ENCODE data around the gene AARS2. TPM values are rescaled to one million over a fixed set of nuclear protein-coding genes. Genes with fewer than 3 reads are reported as not detected.

AARS2 gene
- total RNA-seq, 1 donor from 2014 or later = 17.5 TPM

DNA sequence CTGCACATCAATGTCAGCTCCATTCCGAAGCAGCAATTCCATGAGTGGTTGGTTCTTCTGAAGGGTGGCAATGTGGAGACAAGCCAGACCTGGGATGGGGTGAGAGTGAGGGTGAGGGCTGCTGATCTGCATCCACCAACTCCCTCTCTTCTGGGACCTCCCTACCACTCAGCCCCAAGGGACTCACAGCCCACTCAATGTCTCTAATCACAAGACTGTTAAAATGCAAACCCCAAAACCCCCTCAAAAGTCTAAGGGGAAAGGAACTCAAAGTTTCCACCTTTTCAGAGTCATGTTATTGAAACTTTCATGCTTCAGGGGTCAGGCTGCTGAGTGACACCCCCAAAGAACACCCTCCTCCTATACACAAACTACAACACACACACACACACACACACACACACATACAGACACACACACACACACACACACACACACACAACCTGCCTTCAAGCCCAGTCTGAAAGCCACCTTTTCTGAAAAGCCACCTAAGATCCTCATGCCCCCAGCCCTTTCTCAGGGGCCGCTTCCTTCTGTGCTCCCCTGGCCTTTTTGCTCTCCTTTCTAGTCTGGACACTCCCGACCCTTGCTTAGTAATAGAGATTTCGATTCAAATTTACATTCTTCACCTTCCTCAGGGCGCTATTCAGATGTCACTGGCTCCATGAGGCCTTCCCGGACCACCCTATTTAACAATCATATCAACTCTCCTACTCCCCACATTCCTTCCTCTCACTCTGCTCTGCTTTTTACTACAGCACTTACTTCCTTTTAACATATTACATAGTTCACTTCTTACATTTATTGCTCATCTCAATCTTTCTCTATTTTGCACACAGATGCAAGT, 52.5 kb downstream of the AARS2 start:
- no peak for DNase-seq

DNA sequence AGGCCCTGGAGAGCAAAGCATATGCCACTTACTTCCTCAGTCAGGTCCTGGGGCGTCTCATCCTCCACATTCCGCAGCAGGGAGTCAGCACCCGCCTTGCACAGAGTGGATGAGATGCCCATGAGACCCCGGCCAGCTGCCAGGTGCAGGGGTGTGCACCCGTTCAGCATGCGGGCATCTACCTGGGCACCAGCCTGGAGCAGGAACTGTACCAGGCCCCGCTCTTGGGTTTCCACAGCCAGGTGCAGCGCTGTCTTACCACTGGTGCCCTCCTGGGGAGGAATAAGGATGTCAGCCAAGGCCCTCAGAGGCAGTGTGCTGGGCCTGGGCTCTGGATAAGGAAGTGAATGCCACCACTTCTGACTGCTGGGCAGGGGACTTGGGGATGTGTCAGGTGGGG, 53.1 kb downstream of the AARS2 start:
- DNase-seq = no peak

GRCh38 chr6:44258921-44259320, 54.2 kb downstream of the AARS2 start:
- DNase-seq = no peak

DNA sequence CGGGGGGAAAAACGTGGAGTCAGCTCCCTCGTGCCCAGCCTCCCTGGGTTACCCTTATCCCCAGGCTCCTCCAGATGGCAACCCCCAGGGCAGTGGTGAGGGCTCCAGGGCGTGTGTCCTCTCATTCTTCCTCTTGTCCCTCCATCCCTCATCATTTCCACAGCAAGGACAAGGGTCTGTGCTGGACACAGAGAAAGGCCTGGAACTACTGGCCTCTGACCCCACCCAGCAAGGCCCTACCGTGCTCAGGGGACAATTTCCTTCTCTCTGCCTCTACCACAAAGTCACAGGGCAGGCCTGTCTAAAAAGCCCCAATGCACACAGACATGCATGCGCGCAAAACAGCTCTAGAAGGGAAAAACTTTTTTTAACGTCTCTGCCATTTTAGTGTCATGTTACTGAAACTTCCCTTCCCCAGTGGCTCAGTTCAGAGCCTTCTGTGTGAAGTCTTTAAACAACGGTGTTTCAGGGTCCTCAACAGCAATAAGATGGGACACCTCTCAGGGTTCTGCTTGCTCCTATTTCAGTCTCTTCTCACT, 54.8 kb downstream of the AARS2 start:
- no peak for DNase-seq

DNA sequence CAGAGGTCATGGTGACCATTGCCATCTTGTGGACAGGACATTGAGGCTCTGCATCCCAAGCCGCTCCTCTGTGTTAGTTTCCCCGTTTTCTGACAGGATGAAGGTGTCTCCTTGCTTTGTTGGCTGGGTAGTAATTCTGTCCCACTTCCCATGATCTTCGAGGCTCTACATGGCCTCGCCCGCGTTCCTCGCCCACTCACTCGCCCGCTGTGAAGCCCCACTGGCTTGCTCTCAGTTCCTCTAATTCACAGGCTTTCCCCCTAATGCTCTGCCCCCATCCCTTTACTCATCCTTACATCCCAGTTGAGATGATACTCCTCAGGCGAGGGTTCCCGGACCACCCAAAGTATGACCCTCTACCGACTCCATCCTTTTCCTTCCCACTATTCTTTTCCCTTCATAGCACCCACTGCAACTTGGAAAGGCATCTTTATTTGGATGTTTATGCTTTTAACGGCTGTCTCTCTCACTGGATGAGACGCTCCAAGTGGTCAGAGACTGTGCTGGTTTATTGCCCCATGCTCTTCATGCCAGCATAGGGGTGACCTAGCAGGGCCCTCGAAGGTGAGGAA, 55.3 kb downstream of the AARS2 start:
- no peak for DNase-seq

- peak; percentile 75 for DNase-seq
Observed at GRCh38 chr6:44257025-44257752, 56.0 kb downstream of the AARS2 start, which contains the start of gene SLC35B2. TSS of gene SLC35B2 (minus strand) at chr6:44257528. CDS start at chr6:44257410, 118 bp downstream.

DNA sequence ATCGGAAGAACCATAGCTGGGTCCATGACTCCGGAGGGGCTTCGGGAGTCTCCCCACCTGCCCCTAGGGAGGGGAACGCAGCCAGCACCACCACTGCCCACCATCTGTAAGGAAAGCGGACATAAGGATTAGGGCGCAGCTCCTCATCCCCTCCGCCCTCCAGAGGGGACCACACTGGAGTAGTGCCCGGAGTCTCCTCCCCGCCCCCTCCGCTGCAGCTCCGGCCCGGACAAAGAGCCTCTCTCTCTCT, 56.4 kb downstream of the AARS2 start:
- no peak for DNase-seq

- peak; percentile 47 for DNase-seq
Observed at GRCh38 chr6:44255871-44256774, 57.0 kb downstream of the AARS2 start.

- DNase-seq = no peak
Observed at GRCh38 chr6:44255105-44255808, 57.9 kb downstream of the AARS2 start.

- no peak for DNase-seq
Observed at GRCh38 chr6:44254191-44255104, 58.7 kb downstream of the AARS2 start.

DNA sequence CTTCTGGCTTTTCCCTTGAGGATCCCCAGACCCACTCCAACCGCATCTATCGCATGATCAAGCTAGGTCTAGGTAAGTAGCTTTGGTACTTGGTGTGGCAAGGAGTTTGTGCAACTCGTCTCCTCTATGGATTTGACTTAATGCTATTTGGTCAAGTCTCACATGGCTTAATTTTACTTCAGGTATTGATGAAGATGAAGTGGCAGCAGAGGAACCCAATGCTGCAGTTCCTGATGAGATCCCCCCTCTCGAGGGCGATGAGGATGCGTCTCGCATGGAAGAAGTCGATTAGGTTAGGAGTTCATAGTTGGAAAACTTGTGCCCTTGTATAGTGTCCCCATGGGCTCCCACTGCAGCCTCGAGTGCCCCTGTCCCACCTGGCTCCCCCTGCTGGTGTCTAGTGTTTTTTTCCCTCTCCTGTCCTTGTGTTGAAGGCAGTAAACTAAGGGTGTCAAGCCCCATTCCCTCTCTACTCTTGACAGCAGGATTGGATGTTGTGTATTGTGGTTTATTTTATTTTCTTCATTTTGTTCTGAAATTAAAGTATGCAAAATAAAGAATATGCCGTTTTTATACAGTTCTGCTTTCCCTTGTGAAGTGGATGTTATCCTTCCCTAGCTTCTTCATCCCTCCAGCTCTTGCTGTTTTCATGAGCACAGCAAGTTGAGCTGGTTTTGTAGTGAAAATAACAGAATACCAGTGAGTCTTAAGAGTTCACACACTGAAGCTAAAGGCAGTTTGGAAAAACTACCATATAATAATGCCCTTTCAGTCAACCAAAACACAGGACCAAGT, 59.6 kb downstream of the AARS2 start:
- DNase-seq = peak; percentile 66

DNA sequence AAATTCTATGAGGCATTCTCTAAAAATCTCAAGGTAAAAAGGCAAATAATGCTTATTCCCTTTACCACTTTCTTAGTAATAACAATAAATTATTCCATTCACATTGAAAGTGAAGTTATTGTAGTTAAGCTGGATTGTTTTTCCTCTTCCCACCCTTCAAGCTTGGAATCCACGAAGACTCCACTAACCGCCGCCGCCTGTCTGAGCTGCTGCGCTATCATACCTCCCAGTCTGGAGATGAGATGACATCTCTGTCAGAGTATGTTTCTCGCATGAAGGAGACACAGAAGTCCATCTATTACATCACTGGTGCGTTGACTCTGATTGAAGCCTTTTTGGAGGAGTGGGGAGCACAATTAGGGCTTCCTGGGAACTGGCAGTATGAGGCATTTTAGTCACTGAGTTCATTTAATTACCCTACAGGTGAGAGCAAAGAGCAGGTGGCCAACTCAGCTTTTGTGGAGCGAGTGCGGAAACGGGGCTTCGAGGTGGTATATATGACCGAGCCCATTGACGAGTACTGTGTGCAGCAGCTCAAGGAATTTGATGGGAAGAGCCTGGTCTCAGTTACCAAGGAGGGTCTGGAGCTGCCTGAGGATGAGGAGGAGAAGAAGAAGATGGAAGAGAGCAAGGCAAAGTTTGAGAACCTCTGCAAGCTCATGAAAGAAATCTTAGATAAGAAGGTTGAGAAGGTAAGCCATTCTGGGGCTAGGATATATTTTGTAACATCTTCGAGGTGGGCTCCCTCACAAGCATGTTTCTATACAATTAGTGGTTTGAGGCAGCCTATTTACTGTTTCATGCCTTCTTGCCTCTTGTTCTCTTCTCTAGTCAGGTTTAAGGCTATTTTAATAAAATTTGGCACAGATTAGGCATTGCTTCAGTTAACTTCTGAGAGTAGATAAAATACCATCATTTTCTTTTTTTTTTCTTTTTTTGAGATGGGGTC, 61.3 kb downstream of the AARS2 start:
- DNase-seq = no peak

GRCh38 chr6:44250718-44251123, 62.4 kb downstream of the AARS2 start:
- no peak for DNase-seq

DNA sequence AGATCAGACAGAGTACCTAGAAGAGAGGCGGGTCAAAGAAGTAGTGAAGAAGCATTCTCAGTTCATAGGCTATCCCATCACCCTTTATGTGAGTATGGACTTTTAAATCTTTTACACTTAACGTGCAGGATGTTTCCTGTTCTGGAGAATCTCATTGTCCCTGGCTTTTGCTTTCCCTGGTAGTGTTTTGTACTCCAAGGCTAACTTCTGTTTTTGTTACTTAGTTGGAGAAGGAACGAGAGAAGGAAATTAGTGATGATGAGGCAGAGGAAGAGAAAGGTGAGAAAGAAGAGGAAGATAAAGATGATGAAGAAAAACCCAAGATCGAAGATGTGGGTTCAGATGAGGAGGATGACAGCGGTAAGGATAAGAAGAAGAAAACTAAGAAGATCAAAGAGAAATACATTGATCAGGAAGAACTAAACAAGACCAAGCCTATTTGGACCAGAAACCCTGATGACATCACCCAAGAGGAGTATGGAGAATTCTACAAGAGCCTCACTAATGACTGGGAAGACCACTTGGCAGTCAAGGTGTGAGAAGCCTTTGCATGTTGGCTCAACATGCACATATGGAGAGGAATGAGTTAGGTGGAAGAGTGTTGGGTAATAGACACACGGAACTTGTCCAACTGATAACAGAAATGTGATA, 63.0 kb downstream of the AARS2 start:
- no peak for DNase-seq
